Measurements from ENCODE around the gene AFAP1L1.

DNA sequence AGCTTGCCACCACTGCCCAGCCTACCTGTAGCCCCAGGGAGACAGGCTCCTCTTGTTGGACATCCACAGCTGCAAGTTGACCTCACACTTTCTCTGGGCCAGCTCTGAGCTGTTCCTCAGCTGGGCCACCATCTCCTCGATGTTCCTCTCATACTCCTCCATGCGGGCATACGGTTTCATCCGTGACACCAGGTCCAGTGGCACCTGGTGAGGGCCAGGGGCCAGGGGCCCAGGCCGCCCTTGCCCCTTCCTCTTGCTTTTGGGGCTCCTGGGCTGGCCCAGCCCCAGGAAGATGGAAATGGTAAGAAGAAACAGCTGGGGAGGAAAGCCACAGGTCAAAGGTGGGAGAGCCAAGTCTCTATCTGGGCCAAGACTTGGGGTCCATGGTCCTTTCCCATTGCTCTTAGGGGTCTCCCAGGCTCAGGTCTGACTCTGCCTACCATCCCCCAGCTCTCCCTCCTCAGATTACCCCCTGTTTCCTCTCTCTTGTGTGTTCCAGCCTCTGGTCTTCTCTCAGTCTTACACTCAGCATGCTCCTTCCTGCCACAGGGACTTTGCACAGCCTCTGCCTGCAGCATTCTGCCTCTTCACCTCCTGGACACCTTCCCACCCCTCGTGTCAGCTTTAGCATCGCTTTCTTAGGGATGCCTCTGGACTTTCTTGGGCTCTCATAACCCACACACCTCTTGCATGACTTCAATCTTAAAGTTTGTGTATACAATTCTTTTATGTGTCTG is 105.2 kb downstream of the AFAP1L1 start:
- no peak for TF ChIP-seq GATA2 (IDR thresholded peaks at IDR 0.05; ENCODE audit: low read depth, low read length)
- no peak for TF ChIP-seq GATA3 (IDR thresholded peaks at IDR 0.05; ENCODE audit: low read depth, low read length)

Data from SH-SY5Y (cell line).